ENCODE measurements around the gene FAN1. TPM values are rescaled to one million over a fixed set of nuclear protein-coding genes. Genes with fewer than 3 reads are reported as not detected.

Gene FAN1
- total RNA-seq, 1 experiment from 2014 or later: 10.2 TPM

DNA sequence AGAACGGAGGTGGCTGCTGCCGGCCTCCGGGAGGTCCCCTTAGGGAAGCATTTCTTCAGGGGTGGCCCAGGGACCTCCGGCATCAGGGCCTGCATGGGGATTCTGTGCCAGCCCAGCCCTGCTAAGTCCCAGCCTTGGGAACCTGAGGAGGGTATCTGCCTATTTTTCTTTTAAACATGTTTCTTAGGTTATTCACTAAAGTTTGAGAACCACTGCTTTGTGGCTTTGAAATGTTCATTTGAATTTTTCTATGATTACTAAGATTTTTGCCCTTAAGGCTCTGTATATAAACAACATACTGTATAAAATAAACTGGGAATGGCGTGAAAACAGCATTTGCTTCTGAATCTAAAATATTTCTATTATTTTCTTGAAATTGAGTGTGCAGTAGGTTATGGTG, 24.4 kb downstream of the FAN1 start:
- Histone ChIP-seq H3K4me2 (no peak overlapping the region), H3K27me3 (ENCODE audit: insufficient read depth, low read depth) (no peaks in the 10 kb centered on the region), H3K4me3 (no peak overlapping the region), H3F3A (ENCODE audit: insufficient read depth, low read depth) (no peaks in the 10 kb centered on the region), H3K9me3 (ENCODE audit: insufficient read depth, low read depth) (no peaks in the 10 kb centered on the region), H2AFZ (no peak overlapping the region), H3K4me1 (replicated peaks; ENCODE audit: insufficient read depth) (no peaks in the 10 kb centered on the region), H3K36me3 (ENCODE audit: low read depth) (no peaks in the 10 kb centered on the region), H4K20me1 (ENCODE audit: insufficient read depth) (no peaks in the 10 kb centered on the region), H3K79me2 (ENCODE audit: low read depth) (no peaks in the 10 kb centered on the region), H3K27ac (no peak overlapping the region), H3K9me2 (ENCODE audit: insufficient read depth) (no peaks in the 10 kb centered on the region)
- TF ChIP-seq, protein P1, sequence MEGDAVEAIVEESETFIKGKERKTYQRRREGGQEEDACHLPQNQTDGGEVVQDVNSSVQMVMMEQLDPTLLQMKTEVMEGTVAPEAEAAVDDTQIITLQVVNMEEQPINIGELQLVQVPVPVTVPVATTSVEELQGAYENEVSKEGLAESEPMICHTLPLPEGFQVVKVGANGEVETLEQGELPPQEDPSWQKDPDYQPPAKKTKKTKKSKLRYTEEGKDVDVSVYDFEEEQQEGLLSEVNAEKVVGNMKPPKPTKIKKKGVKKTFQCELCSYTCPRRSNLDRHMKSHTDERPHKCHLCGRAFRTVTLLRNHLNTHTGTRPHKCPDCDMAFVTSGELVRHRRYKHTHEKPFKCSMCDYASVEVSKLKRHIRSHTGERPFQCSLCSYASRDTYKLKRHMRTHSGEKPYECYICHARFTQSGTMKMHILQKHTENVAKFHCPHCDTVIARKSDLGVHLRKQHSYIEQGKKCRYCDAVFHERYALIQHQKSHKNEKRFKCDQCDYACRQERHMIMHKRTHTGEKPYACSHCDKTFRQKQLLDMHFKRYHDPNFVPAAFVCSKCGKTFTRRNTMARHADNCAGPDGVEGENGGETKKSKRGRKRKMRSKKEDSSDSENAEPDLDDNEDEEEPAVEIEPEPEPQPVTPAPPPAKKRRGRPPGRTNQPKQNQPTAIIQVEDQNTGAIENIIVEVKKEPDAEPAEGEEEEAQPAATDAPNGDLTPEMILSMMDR (conservative IDR thresholded peaks at IDR 0.05): no peak
- no peak for TF ChIP-seq EZH2 (IDR thresholded peaks at IDR 0.05; ENCODE audit: low read depth)
- ChIA-PET POLR2A (ENCODE audit: unreplicated experiment) (no interaction called here), CTCF (no interaction called here)
- no peak for DNase-seq
- no TSS peak for BruUV-seq (replicated peaks)
- intact Hi-C loops (cut with micrococcal nuclease; ENCODE audit: unreplicated experiment): no loop called here

DNA sequence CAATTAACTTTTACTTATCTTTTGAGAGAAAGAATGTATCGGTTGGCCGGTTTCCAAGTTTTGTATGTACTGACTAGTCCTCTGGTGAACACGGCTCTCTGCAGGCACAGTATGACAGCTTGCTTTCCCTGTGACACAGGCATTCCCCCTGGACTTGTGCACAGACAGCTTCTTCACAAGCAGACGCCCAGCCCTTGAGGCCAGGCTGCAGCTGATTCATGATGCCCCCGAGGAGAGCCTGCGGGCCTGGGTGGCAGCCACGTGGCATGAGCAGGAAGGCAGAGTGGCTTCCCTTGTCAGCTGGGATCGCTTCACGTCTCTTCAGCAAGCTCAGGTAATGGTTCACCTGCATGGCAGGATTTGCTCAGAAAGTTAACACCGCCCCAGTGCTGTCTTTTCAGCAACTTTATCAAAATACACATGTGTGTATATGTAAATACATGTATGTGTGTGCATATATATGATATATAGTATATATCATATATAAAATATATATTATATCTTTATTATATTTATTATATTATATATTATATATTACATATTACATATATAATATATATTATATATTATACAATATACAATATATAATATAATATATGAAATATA, 25.5 kb downstream of the FAN1 start:
- Histone ChIP-seq H3K27ac (no peak overlapping the region), H3K36me3 (ENCODE audit: low read depth) (no peaks in the 10 kb centered on the region), H3K79me2 (ENCODE audit: low read depth) (no peaks in the 10 kb centered on the region), H2AFZ (no peak overlapping the region), H4K20me1 (ENCODE audit: insufficient read depth) (no peaks in the 10 kb centered on the region), H3K9me2 (ENCODE audit: insufficient read depth) (no peaks in the 10 kb centered on the region), H3K27me3 (ENCODE audit: insufficient read depth, low read depth) (no peaks in the 10 kb centered on the region), H3F3A (ENCODE audit: insufficient read depth, low read depth) (no peaks in the 10 kb centered on the region), H3K4me2 (no peak overlapping the region), H3K9me3 (ENCODE audit: insufficient read depth, low read depth) (no peaks in the 10 kb centered on the region), H3K4me1 (replicated peaks; ENCODE audit: insufficient read depth) (no peaks in the 10 kb centered on the region), H3K4me3 (no peak overlapping the region)
- no TSS peak for BruUV-seq (replicated peaks)
- POLR2A ChIA-PET (ENCODE audit: unreplicated experiment): no interaction called here
- DNase-seq: no peak
- TF ChIP-seq EZH2 (IDR thresholded peaks at IDR 0.05; ENCODE audit: low read depth): no peak
- TF ChIP-seq, protein P1 (conservative IDR thresholded peaks at IDR 0.05): no peak
- CTCF ChIA-PET: no interaction called here
- intact Hi-C loops (cut with micrococcal nuclease; ENCODE audit: unreplicated experiment): no loop called here

DNA sequence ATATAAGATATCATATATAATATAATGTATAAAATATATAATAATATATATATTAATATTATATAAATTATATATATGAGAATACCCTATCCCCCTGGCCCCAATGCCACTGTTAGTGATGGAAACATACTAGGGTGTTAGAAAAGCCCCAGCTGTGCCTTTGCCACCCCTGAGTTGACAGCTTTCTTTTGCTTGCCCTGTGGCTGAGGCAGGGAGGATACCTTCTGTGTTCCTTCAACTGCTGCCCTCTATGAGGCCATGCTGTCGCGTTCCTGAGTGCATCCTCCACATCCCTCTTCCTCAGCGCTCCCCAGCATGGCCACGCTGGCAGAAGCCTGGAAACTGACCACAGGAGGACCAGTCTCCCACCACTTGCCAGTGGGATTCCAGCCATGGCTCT, 26.3 kb downstream of the FAN1 start:
- Histone ChIP-seq H3F3A (ENCODE audit: insufficient read depth, low read depth) (no peaks in the 10 kb centered on the region), H3K27ac (no peak overlapping the region), H3K9me3 (ENCODE audit: insufficient read depth, low read depth) (no peaks in the 10 kb centered on the region), H2AFZ (no peak overlapping the region), H4K20me1 (ENCODE audit: insufficient read depth) (no peaks in the 10 kb centered on the region), H3K79me2 (ENCODE audit: low read depth) (no peaks in the 10 kb centered on the region), H3K27me3 (ENCODE audit: insufficient read depth, low read depth) (no peaks in the 10 kb centered on the region), H3K36me3 (ENCODE audit: low read depth) (no peaks in the 10 kb centered on the region; the same call in 1 of the 2 replicates), H3K4me1 (replicated peaks; ENCODE audit: insufficient read depth) (no peaks in the 10 kb centered on the region), H3K4me2 (no peak overlapping the region), H3K4me3 (no peak overlapping the region), H3K9me2 (ENCODE audit: insufficient read depth) (no peaks in the 10 kb centered on the region)
- no peak for TF ChIP-seq EZH2 (IDR thresholded peaks at IDR 0.05; ENCODE audit: low read depth)
- TF ChIP-seq, protein P1 (conservative IDR thresholded peaks at IDR 0.05): no peak
- no peak for DNase-seq
- BruUV-seq (replicated peaks): no TSS peak
- ChIA-PET POLR2A (ENCODE audit: unreplicated experiment) (no interaction called here), CTCF (no interaction called here)
- intact Hi-C loops (cut with micrococcal nuclease; ENCODE audit: unreplicated experiment): no loop called here

Measured in PC-9 (cell line).